Right atrium auricular region (tissue), 2 donors: Measurements from ENCODE around the gene ATG2B. TPM values are rescaled to one million over a fixed set of nuclear protein-coding genes. Genes with fewer than 3 reads are reported as not detected.

Experiments
- DNase-seq: peaks from one replicate; pipeline ENCODE4 v3.0.0-alpha.2; 2019; ENCODE audit warnings: low spot score
- H3K27ac ChIP-seq, 2 donors: fragments of 200-600 bp; sonication (generic); 1 replicate in 1 of 2; 2 replicates in 1 of 2; pipeline ENCODE4 v1.5.1; 2016 to 2019
- H3K27me3 ChIP-seq, 2 donors: fragments of 200-600 bp; sonication (generic); one replicate each; pipeline versions ENCODE4 v1.5.1 to v1.6.0; 2017 to 2019
- H3K36me3 ChIP-seq: fragments of 200-600 bp; sonication (generic); one replicate; pipeline ENCODE4 v1.5.1; 2016
- H3K4me1 ChIP-seq, 2 donors: fragments of 200-600 bp; sonication (generic); one replicate each; pipeline versions ENCODE4 v1.5.1 to v1.6.0; 2017 to 2019
- H3K4me3 ChIP-seq, 2 donors: fragments of 200-600 bp; sonication (generic); 1 replicate in 1 of 2; 2 replicates in 1 of 2; pipeline ENCODE4 v1.5.1; 2017 to 2019; ENCODE audit warnings: mild to moderate bottlenecking in 1 of 2, moderate library complexity in 1 of 2
- H3K9me3 ChIP-seq, 2 donors: fragments of 200-600 bp; sonication (generic); one replicate each; pipeline ENCODE4 v1.5.1; 2019
- CTCF ChIP-seq, 2 donors: fragments of 200-600 bp; sonication (generic); IDR thresholded peaks; one replicate each; pipeline ENCODE4 v1.5.1; 2019; ENCODE audit warnings: antibody characterized with exemption in 2 of 2
- total RNA-seq, 2 donors: library from RNA; depleted of rRNA; stranded (reverse); fragments of >200 nt; gene quantifications; one replicate each; pipeline ENCODE4 v1.1.0, GENCODE V29; 2016

The ATG2B gene
- total RNA-seq, 2 donors from 2014 or later: 15.1 to 16.2 TPM

- H3K4me3 ChIP-seq: peak overlapping the region; percentile 99 to 100
- no peak for DNase-seq
- peaks cover 0 to 34% of the 10 kb centered on the region in 2 donors for H3K4me1 ChIP-seq
- no peaks in the 10 kb centered on the region for H3K9me3 ChIP-seq
- no peaks in the 10 kb centered on the region for H3K27me3 ChIP-seq
- H3K27ac ChIP-seq: peak overlapping the region; percentile 96 to 97
- no peak for TF ChIP-seq CTCF (IDR thresholded peaks at IDR 0.05)
- H3K36me3 ChIP-seq: no peaks in the 10 kb centered on the region
Measured at GRCh38 chr14:96362071-96362964, 823 bp downstream of the ATG2B start.

GRCh38 chr14:96359959-96360358, 3.2 kb downstream of the ATG2B start:
- Histone ChIP-seq H3K4me1 (peaks cover 0 to 31% of the 10 kb centered on the region in 2 donors), H3K9me3 (no peaks in the 10 kb centered on the region), H3K4me3 (no peak overlapping the region), H3K36me3 (no peaks in the 10 kb centered on the region), H3K27me3 (no peaks in the 10 kb centered on the region), H3K27ac (no peak overlapping the region)
- no peak for TF ChIP-seq CTCF (IDR thresholded peaks at IDR 0.05)
- DNase-seq: no peak

- H3K4me1 ChIP-seq: peaks cover 0 to 18% of the 10 kb centered on the region in 2 donors
- no peak overlapping the region for H3K27ac ChIP-seq
- no peaks in the 10 kb centered on the region for H3K36me3 ChIP-seq
- TF ChIP-seq CTCF (IDR thresholded peaks at IDR 0.05): no peak
- H3K27me3 ChIP-seq: no peaks in the 10 kb centered on the region
- no peak overlapping the region for H3K4me3 ChIP-seq
- H3K9me3 ChIP-seq: no peaks in the 10 kb centered on the region
- DNase-seq: no peak
Measured at GRCh38 chr14:96357216-96357615, 5.9 kb downstream of the ATG2B start.

GRCh38 chr14:96354246-96354645, 8.9 kb downstream of the ATG2B start:
- TF ChIP-seq CTCF (IDR thresholded peaks at IDR 0.05): no peak
- H3K27ac ChIP-seq: no peak overlapping the region
- H3K4me1 ChIP-seq: peaks cover 0 to 4% of the 10 kb centered on the region in 2 donors
- H3K9me3 ChIP-seq: no peaks in the 10 kb centered on the region
- no peak overlapping the region for H3K4me3 ChIP-seq
- no peaks in the 10 kb centered on the region for H3K27me3 ChIP-seq
- H3K36me3 ChIP-seq: no peaks in the 10 kb centered on the region
- DNase-seq: no peak

GRCh38 chr14:96352708-96353107, 10.4 kb downstream of the ATG2B start:
- TF ChIP-seq CTCF (IDR thresholded peaks at IDR 0.05): no peak
- Histone ChIP-seq H3K36me3 (no peaks in the 10 kb centered on the region), H3K4me3 (no peak overlapping the region), H3K27me3 (no peaks in the 10 kb centered on the region), H3K9me3 (no peaks in the 10 kb centered on the region), H3K27ac (no peak overlapping the region), H3K4me1 (no peaks in the 10 kb centered on the region)
- no peak for DNase-seq
